ENCODE results near the gene CYGB.
A peak's percentile ranks its signal among the peaks of the same experiment; 100 is the strongest.

CYGB gene

DNA sequence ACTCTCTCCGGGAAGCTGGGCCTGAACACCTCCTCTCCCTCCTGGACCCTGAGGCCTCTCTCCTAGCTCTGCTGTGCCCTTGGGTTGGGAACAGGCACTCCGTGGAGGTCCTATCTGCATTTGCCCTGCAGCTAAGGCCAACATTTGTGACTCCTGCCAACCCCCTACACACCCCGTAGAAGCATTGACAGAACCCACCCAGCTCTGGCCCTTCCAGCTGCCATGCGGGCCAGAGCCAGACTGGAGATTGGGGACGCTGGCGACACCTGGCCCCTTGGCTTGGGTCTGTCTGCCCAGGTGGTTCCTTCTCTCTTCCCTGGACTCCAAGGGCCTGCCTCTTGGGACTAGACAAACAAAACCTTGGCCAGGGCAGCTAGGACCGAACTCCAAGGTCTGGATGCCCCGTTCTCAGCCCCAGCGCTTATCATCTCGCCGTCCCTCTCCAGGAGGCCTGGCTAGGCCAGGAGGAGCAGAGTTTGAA lies 35.6 kb downstream of the CYGB start:
- peak overlapping the region; percentile 96 for H3K9ac ChIP-seq (ENCODE audit: low read depth, low read length)
- H3K4me1 ChIP-seq (ENCODE audit: insufficient read depth, low read length): peaks cover 41% of the 10 kb centered on the region
- H3K9me3 ChIP-seq (ENCODE audit: control insufficient read depth, insufficient read depth, low read length): no peaks in the 10 kb centered on the region
- no peaks in the 10 kb centered on the region for H3K36me3 ChIP-seq (ENCODE audit: insufficient read depth, low read length)

- no peaks in the 10 kb centered on the region for H3K9me3 ChIP-seq (ENCODE audit: control insufficient read depth, insufficient read depth, low read length)
- H3K9ac ChIP-seq (ENCODE audit: low read depth, low read length): peak within 1 kb of the TSS; percentile 96
- H3K4me1 ChIP-seq (ENCODE audit: insufficient read depth, low read length): peaks cover 41% of the 10 kb centered on the region
- H3K36me3 ChIP-seq (ENCODE audit: insufficient read depth, low read length): no peaks in the 10 kb centered on the region
These were observed 36.3 kb downstream of the CYGB start, which contains the start of gene RHBDF2 for GRCh38 chr17:76501018-76501826. RHBDF2 (minus strand) TSS chr17:76501423; CDS start chr17:76481524, 19,899 bp downstream.

GRCh38 chr17:76500747-76501017 lies 36.8 kb downstream of the CYGB start:
- Histone ChIP-seq H3K9ac (ENCODE audit: low read depth, low read length) (peak overlapping the region; percentile 96), H3K9me3 (ENCODE audit: control insufficient read depth, insufficient read depth, low read length) (no peaks in the 10 kb centered on the region), H3K36me3 (ENCODE audit: insufficient read depth, low read length) (no peaks in the 10 kb centered on the region), H3K4me1 (ENCODE audit: insufficient read depth, low read length) (peaks cover 41% of the 10 kb centered on the region)

- no peaks in the 10 kb centered on the region for H3K9me3 ChIP-seq (ENCODE audit: control insufficient read depth, insufficient read depth, low read length)
- no peaks in the 10 kb centered on the region for H3K36me3 ChIP-seq (ENCODE audit: insufficient read depth, low read length)
- peak overlapping the region; percentile 96; the same call in 1 of the 2 replicates for H3K9ac ChIP-seq (ENCODE audit: low read depth, low read length)
- peaks cover 41% of the 10 kb centered on the region for H3K4me1 ChIP-seq (ENCODE audit: insufficient read depth, low read length)
These were observed 37.3 kb downstream of the CYGB start for GRCh38 chr17:76500074-76500746.

- peaks cover 41% of the 10 kb centered on the region for H3K4me1 ChIP-seq (ENCODE audit: insufficient read depth, low read length)
- no peaks in the 10 kb centered on the region for H3K36me3 ChIP-seq (ENCODE audit: insufficient read depth, low read length)
- no peak overlapping the region; the same call in 1 of the 2 replicates for H3K9ac ChIP-seq (ENCODE audit: low read depth, low read length)
- H3K9me3 ChIP-seq (ENCODE audit: control insufficient read depth, insufficient read depth, low read length): no peaks in the 10 kb centered on the region
These were observed 38.2 kb downstream of the CYGB start for GRCh38 chr17:76499267-76499667.

DNA sequence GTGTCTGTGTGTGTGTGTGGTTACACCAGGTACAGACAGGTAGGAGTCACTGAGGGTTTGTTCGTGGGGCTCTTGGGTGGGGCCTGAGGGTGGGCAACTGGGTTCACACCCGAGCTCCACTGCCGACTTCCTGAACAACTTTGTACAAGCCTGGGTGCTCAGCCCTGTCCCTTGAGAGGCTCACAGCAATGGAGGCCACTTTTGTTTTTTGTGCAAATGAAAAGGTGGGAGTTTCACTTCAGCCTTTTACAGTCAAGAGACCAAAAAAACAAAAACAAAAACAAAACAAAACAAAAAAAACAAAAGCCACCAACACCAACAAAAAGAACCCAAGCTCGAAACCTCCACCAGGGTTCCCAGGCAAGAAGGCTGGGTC lies 38.6 kb downstream of the CYGB start:
- Histone ChIP-seq H3K4me1 (ENCODE audit: insufficient read depth, low read length) (peaks cover 41% of the 10 kb centered on the region), H3K36me3 (ENCODE audit: insufficient read depth, low read length) (no peaks in the 10 kb centered on the region), H3K9ac (ENCODE audit: low read depth, low read length) (no peak overlapping the region), H3K9me3 (ENCODE audit: control insufficient read depth, insufficient read depth, low read length) (no peaks in the 10 kb centered on the region)

DNA sequence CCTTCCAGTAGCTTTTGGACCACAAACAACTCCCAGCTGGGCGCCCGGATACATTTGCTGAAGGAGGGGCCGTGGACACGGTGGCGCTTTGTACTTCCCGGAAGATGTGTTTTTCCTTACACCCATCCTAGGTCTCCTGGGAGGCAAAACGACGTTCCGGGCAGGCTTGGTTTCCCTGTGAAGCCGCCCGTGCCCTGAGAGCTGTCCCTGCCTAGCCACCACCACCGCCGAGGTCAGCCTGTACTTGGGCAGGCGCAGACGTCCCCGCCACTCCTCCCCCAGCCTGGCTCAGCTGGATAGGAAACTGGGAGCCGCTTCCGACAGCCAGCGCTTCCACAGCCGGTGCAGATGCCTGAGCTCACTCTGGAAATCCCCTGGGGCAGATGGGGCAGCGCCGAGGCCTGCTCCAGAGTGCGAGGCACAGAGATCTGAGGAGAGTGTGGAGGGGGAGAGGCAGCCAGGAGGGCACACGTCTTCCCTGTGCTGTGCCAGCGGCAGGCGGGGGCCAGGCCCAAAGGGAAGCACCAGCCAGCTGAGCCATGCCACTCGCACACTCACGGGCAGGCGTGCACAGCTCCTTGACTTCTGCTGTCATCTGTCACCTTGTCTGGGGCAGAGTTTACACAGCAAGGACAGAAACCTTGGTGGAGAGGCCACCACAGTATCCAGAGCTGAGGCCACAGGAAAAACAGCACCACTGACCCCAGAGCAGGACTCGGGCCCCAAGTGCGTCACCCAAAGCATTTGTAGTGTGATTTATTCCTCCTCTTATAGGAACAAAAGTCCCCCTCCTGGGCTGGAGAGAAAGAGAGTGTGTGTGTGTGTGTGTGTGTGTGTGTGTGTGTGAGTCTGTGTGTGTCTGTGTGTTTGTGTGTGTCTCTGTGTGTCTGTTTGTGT lies 39.3 kb downstream of the CYGB start:
- Histone ChIP-seq H3K9me3 (ENCODE audit: control insufficient read depth, insufficient read depth, low read length) (no peaks in the 10 kb centered on the region), H3K36me3 (ENCODE audit: insufficient read depth, low read length) (no peaks in the 10 kb centered on the region), H3K9ac (ENCODE audit: low read depth, low read length) (no peak overlapping the region), H3K4me1 (ENCODE audit: insufficient read depth, low read length) (peaks cover 45% of the 10 kb centered on the region)

DNA sequence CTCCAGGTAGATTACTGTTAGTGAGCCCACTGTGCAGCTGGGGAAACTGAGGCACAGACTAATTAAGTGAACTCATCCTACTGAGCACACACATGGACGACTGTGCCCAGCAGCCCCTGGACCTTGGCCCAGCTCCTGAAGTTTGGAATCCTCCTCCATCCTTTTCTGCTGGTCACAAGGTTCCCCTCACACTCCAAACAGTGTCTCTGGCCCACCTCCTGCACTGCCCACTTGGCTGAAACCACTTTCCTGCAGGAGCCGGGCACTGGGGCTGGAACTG lies 39.9 kb downstream of the CYGB start:
- H3K9ac ChIP-seq (ENCODE audit: low read depth, low read length): no peak overlapping the region
- no peaks in the 10 kb centered on the region for H3K9me3 ChIP-seq (ENCODE audit: control insufficient read depth, insufficient read depth, low read length)
- no peaks in the 10 kb centered on the region for H3K36me3 ChIP-seq (ENCODE audit: insufficient read depth, low read length)
- peaks cover 51% of the 10 kb centered on the region for H3K4me1 ChIP-seq (ENCODE audit: insufficient read depth, low read length)

- Histone ChIP-seq H3K9me3 (ENCODE audit: control insufficient read depth, insufficient read depth, low read length) (no peaks in the 10 kb centered on the region), H3K4me1 (ENCODE audit: insufficient read depth, low read length) (peaks cover 52% of the 10 kb centered on the region), H3K9ac (ENCODE audit: low read depth, low read length) (no peak overlapping the region), H3K36me3 (ENCODE audit: insufficient read depth, low read length) (no peaks in the 10 kb centered on the region)
These were observed 41.0 kb downstream of the CYGB start for GRCh38 chr17:76496464-76496863.

DNA sequence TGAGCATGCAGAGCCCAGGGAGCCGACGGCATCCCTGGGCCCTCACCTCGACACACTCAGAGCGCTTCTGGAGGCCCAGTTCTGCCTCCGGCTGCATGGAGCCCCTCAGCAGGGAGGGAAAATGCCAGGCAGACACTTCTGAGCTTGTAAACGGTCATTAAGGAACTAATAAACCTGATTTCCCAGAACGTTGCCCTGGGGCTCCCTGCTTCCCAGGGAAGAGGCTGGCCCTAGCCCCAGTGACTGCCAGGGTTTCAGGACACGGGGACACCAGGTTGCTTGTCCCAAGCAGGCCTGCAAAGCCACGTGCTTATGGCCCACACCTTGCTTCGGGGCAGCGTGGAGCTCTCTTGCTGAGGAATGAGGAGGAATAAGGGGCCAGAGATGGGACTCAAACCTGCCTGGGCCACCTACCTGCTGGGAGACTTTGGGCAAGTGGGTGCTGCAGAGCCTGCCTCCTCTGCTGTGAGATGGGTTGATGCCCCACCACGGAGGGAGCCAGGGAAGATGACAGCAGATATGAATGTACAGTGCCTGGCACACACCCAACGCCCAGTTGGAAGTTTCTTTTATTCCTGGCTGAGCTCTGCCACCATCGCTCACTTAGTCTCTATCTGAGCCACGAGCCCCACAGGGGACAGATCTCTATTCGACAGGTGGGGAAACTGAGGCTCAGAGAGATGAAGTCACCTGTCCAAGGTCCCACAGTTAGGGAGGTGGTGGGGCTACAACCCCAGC lies 41.7 kb downstream of the CYGB start:
- no peak overlapping the region for H3K9ac ChIP-seq (ENCODE audit: low read depth, low read length)
- H3K4me1 ChIP-seq (ENCODE audit: insufficient read depth, low read length): peaks cover 52% of the 10 kb centered on the region
- H3K36me3 ChIP-seq (ENCODE audit: insufficient read depth, low read length): no peaks in the 10 kb centered on the region
- no peaks in the 10 kb centered on the region for H3K9me3 ChIP-seq (ENCODE audit: control insufficient read depth, insufficient read depth, low read length)

DNA sequence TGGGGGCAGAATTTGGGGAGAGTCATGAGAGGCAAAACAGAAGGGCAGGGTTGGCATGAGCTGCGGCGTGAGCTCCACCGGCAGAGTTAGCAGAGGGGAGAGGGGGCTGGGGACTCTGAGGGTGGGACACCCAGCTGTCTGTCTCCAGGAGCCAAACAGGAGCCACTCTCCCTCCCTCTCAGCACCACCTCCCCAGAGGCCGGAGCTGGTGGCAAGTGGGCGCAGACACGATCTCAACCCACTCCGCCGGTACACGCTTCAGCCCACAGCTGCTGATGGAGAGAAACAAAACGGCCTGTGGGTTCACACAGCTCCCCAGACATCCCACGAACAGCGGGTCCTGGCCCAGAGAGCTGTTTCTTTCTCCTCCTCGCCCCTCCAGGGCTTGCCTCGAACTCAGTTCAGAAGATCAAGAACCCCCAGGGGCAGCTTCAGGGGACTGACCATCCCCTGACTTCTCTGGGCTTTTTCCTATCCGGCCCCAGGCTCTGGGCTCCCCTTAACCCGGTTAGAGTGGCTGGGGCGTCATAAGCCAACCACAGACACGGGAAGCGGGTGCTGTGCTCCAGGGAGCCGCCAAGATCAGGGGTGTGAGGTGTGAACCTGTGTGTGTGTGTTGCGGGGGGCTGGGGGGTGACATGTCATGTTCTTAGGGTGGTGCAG lies 43.9 kb downstream of the CYGB start:
- H3K4me1 ChIP-seq (ENCODE audit: insufficient read depth, low read length): peaks cover 36% of the 10 kb centered on the region
- H3K9me3 ChIP-seq (ENCODE audit: control insufficient read depth, insufficient read depth, low read length): no peaks in the 10 kb centered on the region
- H3K9ac ChIP-seq (ENCODE audit: low read depth, low read length): no peak overlapping the region; the same call in 1 of the 2 replicates
- no peaks in the 10 kb centered on the region for H3K36me3 ChIP-seq (ENCODE audit: insufficient read depth, low read length)

DNA sequence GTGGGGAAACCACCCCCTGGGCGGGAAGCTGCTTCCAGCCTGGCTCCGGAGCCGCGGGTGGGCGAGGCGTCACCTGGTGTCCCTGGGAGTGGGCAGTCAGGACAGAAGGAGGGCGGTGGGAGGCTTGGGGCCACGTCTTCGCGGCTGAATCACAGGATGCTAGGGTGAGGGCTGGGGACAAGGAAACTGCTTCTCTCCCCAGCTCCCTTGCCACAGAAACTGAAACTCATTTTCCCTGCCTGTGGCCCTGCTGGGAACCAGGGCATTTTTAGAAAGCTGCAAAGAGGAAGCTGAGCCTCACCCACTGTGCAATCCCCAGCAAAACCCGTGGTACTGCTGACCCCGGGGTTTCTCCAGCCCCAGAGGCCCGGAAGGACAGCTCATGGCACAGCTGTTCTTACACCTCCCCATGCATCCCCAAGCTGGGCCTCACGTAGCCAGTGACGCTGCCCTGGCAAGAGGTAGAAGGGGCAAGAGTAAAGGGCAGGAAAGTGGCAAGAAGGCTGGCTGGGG lies 44.5 kb downstream of the CYGB start:
- no peaks in the 10 kb centered on the region for H3K36me3 ChIP-seq (ENCODE audit: insufficient read depth, low read length)
- H3K4me1 ChIP-seq (ENCODE audit: insufficient read depth, low read length): peaks cover 31% of the 10 kb centered on the region
- H3K9ac ChIP-seq (ENCODE audit: low read depth, low read length): no peak overlapping the region; the same call in 1 of the 2 replicates
- H3K9me3 ChIP-seq (ENCODE audit: control insufficient read depth, insufficient read depth, low read length): no peaks in the 10 kb centered on the region

GRCh38 chr17:76492123-76492988 lies 45.2 kb downstream of the CYGB start:
- H3K9ac ChIP-seq (ENCODE audit: low read depth, low read length): no peak overlapping the region
- H3K36me3 ChIP-seq (ENCODE audit: insufficient read depth, low read length): no peaks in the 10 kb centered on the region
- H3K9me3 ChIP-seq (ENCODE audit: control insufficient read depth, insufficient read depth, low read length): no peaks in the 10 kb centered on the region
- H3K4me1 ChIP-seq (ENCODE audit: insufficient read depth, low read length): peaks cover 25% of the 10 kb centered on the region
